K562 (cell line): Measurements from ENCODE around the gene LENEP. TPM values are rescaled to one million over a fixed set of nuclear protein-coding genes. Genes with fewer than 3 reads are reported as not detected.
A peak's percentile ranks its signal among the peaks of the same experiment; 100 is the strongest.

Experiments
- BCLAF1 ChIP-seq, 2 experiments: fragments of 450-650 bp in 1 of 2; IDR thresholded peaks; 2 replicates each; pipeline ENCODE4 v1.6.1; 2011 to 2017; ENCODE audit warnings: low read depth in 2 of 2, antibody characterized with exemption in 1 of 2, borderline replicate concordance in 1 of 2, low read length in 1 of 2, mild to moderate bottlenecking in 1 of 2, mixed read lengths in 1 of 2; ENCODE audit not compliant: control insufficient read depth in 1 of 2
- CTCFL ChIP-seq: IDR thresholded peaks from 2 replicates; pipeline ENCODE4 v1.6.1; 2011; ENCODE audit warnings: borderline replicate concordance, low read depth, mild to moderate bottlenecking, moderate library complexity, low read length; ENCODE audit not compliant: insufficient read depth, poor library complexity, severe bottlenecking
- DIDO1 ChIP-seq: fragments of 450-650 bp; IDR thresholded peaks from 2 replicates; pipeline ENCODE4 v1.6.1; 2016; ENCODE audit warnings: low read depth, missing biosample characterization, missing genetic modification characterization
- DMBX1 ChIP-seq: fragments of 250-450 bp; sonication (Bioruptor Pico); IDR thresholded peaks from 2 replicates; pipeline ENCODE4 v1.8.0; 2022; ENCODE audit warnings: inconsistent platforms, mild to moderate bottlenecking, moderate library complexity, borderline replicate concordance
- E2F5 ChIP-seq: sonication (generic); formaldehyde crosslinking; IDR thresholded peaks from 2 replicates; pipeline ENCODE4 v1.8.0; 2022; ENCODE audit warnings: mild to moderate bottlenecking, missing genetic modification reagents
- ELF2 ChIP-seq: fragments of 250-450 bp; sonication (Bioruptor Pico); IDR thresholded peaks from 2 replicates; pipeline ENCODE4 v1.5.0; 2021; ENCODE audit warnings: mild to moderate bottlenecking
- GABPB1 ChIP-seq: sonication (generic); formaldehyde crosslinking; IDR thresholded peaks from 2 replicates; pipeline ENCODE4 v1.8.0; 2022; ENCODE audit warnings: mild to moderate bottlenecking, missing genetic modification reagents
- MTA3 ChIP-seq: fragments of 450-650 bp; formaldehyde crosslinking; IDR thresholded peaks from 2 replicates; pipeline ENCODE4 v1.6.1; 2017; ENCODE audit warnings: mild to moderate bottlenecking, borderline replicate concordance
- MYNN ChIP-seq, 2 experiments: sonication (generic); formaldehyde crosslinking in 1 of 2; IDR thresholded peaks; 2 replicates each; pipeline versions ENCODE4 v1.5.0 to v1.6.1; 2016 to 2020; ENCODE audit warnings: antibody characterized with exemption in 1 of 2, missing genetic modification reagents in 1 of 2
- NR2C1 ChIP-seq, 2 experiments: fragments of 450-650 bp; IDR thresholded peaks; 2 replicates each; pipeline ENCODE4 v1.6.1; 2017; ENCODE audit warnings: mild to moderate bottlenecking in 2 of 2, antibody characterized with exemption in 1 of 2, inconsistent platforms in 1 of 2, missing compliant biosample characterization in 1 of 2, missing genetic modification characterization in 1 of 2
- RBBP5 ChIP-seq: fragments of 200-600 bp; sonication (generic); IDR thresholded peaks from 2 replicates; pipeline ENCODE4 v1.6.1; 2012; ENCODE audit warnings: borderline replicate concordance, mild to moderate bottlenecking, low read length, control low read depth, inconsistent platforms; ENCODE audit not compliant: insufficient read depth, poor library complexity, severe bottlenecking
- TBP ChIP-seq: optimal IDR thresholded peaks from 2 replicates; pipeline ENCODE3; 2011; ENCODE audit warnings: low read depth, low read length, improper control_type of control experiment
- TCF7L2 ChIP-seq: fragments of 150-350 bp; IDR thresholded peaks from 2 replicates; pipeline ENCODE4 v1.6.1; 2016; ENCODE audit warnings: low read depth, mild to moderate bottlenecking, low read length, moderate library complexity
- ZKSCAN8 ChIP-seq: fragments of 200-800 bp; sonication (Bioruptor generic); IDR thresholded peaks from 2 replicates; pipeline ENCODE4 v1.6.1; 2016; ENCODE audit warnings: missing genetic modification characterization, missing compliant biosample characterization
- ZNF133 ChIP-seq: fragments of 250-450 bp; sonication (Bioruptor Pico); IDR thresholded peaks from 2 replicates; pipeline ENCODE4 v1.4.0; 2020; ENCODE audit warnings: mild to moderate bottlenecking
- ZNF445 ChIP-seq: fragments of 250-450 bp; sonication (Bioruptor Pico); IDR thresholded peaks from 2 replicates; pipeline ENCODE4 v1.4.0; 2020; ENCODE audit warnings: low read depth, mild to moderate bottlenecking, moderate library complexity
- ZNF589 ChIP-seq: fragments of 200-800 bp; sonication (Bioruptor generic); IDR thresholded peaks from 2 replicates; pipeline ENCODE4 v1.6.1; 2016; ENCODE audit warnings: low read depth, missing genetic modification characterization, missing compliant biosample characterization
- polyA plus RNA-seq, 8 experiments: library from polyadenylated mRNA; depleted of rRNA in 4 of 8; stranded (reverse) in 5 of 8; unstranded in 3 of 8; fragments of >200 nt; fragmentation: Nextera tagmentation in 2 of 8; fragmentation: Illumina TruSeq in 1 of 8; extraction: Ambion mirVana in 2 of 8; extraction: Trizol in 1 of 8; gene quantifications; 2 replicates each; pipeline versions ENCODE4 v1.2.1 to v1.2.3, GENCODE V29; 2011 to 2014; ENCODE audit warnings: inconsistent platforms in 1 of 8, missing spikeins in 1 of 8
- total RNA-seq, 7 experiments: library from RNA; depleted of rRNA in 6 of 7; stranded (reverse); fragments of >200 nt in 6 of 7; fragmentation: Illumina TruSeq in 2 of 7; extraction: Trizol in 2 of 7; gene quantifications; 2 replicates each; pipeline versions ENCODE4 v1.2.1 to v1.2.3, GENCODE V29; 2011 to 2021; ENCODE audit warnings: low replicate concordance in 1 of 7

LENEP gene
- total and polyA plus RNA-seq, 9 of the 15 experiments (the other 6 are each of a cell fraction or from before 2014, with no cell fraction given) = 0.23 to 0.87 (median 0.67) TPM; not detected in 5

- TF ChIP-seq E2F5 (no peak), ELF2 (CRISPR knock-in tag) (no peak), DIDO1 (tag) (no peak), MTA3 (0 out of 2 replicates have a peak, but pooled peaks have one; percentile 42), TBP (peak; percentile 17), TCF7L2 (no peak), NR2C1 (IDR thresholded peaks at IDR 0.05) (no peak), NR2C1 (tag; IDR thresholded peaks at IDR 0.05) (no peak), MYNN (IDR thresholded peaks at IDR 0.05) (no peak), MYNN (CRISPR knock-in tag; IDR thresholded peaks at IDR 0.05) (no peak), GABPB1 (CRISPR knock-in tag) (no peak), ZKSCAN8 (CRISPR knock-in tag) (no peak), CTCFL (peak; percentile 60), BCLAF1 (IDR thresholded peaks at IDR 0.05; ENCODE audit: borderline replicate concordance in 1 of 2, control insufficient read depth in 1 of 2, low read depth in 2 of 2, low read length in 1 of 2) (no peak), RBBP5 (no peak), DMBX1 (CRISPR knock-in tag) (no peak), ZNF133 (CRISPR knock-in tag) (no peak), ZNF445 (CRISPR knock-in tag) (no peak), ZNF589 (CRISPR knock-in tag) (no peak)
Observed at GRCh38 chr1:154943649-154944400, 49.6 kb upstream of the LENEP start (continued).
